Measurements from ENCODE around the gene CYP2S1.
"Not testable (repeated sequence)": the region's sequence is repeated elsewhere in the genome, so short reads cannot be mapped to it uniquely, and the experiment has no call there.

Gene CYP2S1

GRCh38 chr19:41175801-41176777, 16.9 kb upstream of the CYP2S1 start:
- Histone ChIP-seq H2BK120ac (ENCODE audit: low read depth, low read length) (no peak overlapping the region), H2BK15ac (ENCODE audit: low read length) (no peak overlapping the region), H2AK5ac (ENCODE audit: low read depth, low read length) (no peak overlapping the region), H2AFZ (ENCODE audit: low read length) (peak overlapping the region; percentile 51), H2BK12ac (ENCODE audit: low read length) (no peak overlapping the region), H3K18ac (ENCODE audit: low read length) (peak overlapping the region; percentile 25), H3K14ac (ENCODE audit: low read length) (no peak overlapping the region), H3K4me3 (ENCODE audit: low read length in 2 of 2) (no peak overlapping the region), H3K9ac (ENCODE audit: low read depth, low read length, poor library complexity) (peak overlapping the region; percentile 82), H3K27me3 (ENCODE audit: control insufficient read depth in 3 of 3, insufficient read depth in 3 of 3, low read depth in 1 of 3, low read length in 3 of 3) (no peaks in the 10 kb centered on the region), H4K91ac (ENCODE audit: low read depth, low read length, poor library complexity) (no peak overlapping the region), H3K23ac (ENCODE audit: low read depth, low read length, poor library complexity) (no peak overlapping the region), H3K4me2 (ENCODE audit: insufficient read depth, low read length, poor library complexity, severe bottlenecking) (peak overlapping the region; percentile 35), H3K79me1 (ENCODE audit: low read depth, low read length) (no peaks in the 10 kb centered on the region), H3K4ac (ENCODE audit: low read length) (no peak overlapping the region), H2BK5ac (ENCODE audit: low read length) (no peak overlapping the region), H3K9me3 (replicated peaks in 1 of 2; ENCODE audit: control insufficient read depth in 2 of 2, insufficient read depth in 1 of 2, low read depth in 1 of 2, low read length in 2 of 2) (peaks cover 0 to 1% of the 10 kb centered on the region in 2 donors), H4K8ac (ENCODE audit: low read depth, low read length) (no peak overlapping the region), H3K4me1 (ENCODE audit: control insufficient read depth in 2 of 2, insufficient read depth in 1 of 2, low read depth in 1 of 2, low read length in 2 of 2) (peaks cover 2 to 5% of the 10 kb centered on the region in 2 donors), H3K27ac (replicated peaks; ENCODE audit: low read length) (peak overlapping the region; percentile 54), H3K36me3 (replicated peaks in 1 of 2; ENCODE audit: control insufficient read depth in 2 of 2, insufficient read depth in 2 of 2, low read length in 2 of 2) (no peaks in the 10 kb centered on the region)
- no peak for DNase-seq (ENCODE audit: low spot score)
- no CpG with 5 or more reads among the region's 14 CpGs for WGBS, 2 donors (ENCODE audit: extremely low coverage in 2 of 2, insufficient read length in 2 of 2, insufficient replicate concordance in 1 of 2)

- not testable (repeated sequence) for H2BK12ac ChIP-seq (ENCODE audit: low read length); H3K4me1 ChIP-seq (ENCODE audit: control insufficient read depth in 2 of 2, insufficient read depth in 1 of 2, low read depth in 1 of 2, low read length in 2 of 2); H4K8ac ChIP-seq (ENCODE audit: low read depth, low read length); H2AFZ ChIP-seq (ENCODE audit: low read length); H4K91ac ChIP-seq (ENCODE audit: low read depth, low read length, poor library complexity); H3K36me3 ChIP-seq (replicated peaks in 1 of 2; ENCODE audit: control insufficient read depth in 2 of 2, insufficient read depth in 2 of 2, low read length in 2 of 2); H3K27ac ChIP-seq (replicated peaks; ENCODE audit: low read length); H3K9me3 ChIP-seq (replicated peaks in 1 of 2; ENCODE audit: control insufficient read depth in 2 of 2, insufficient read depth in 1 of 2, low read depth in 1 of 2, low read length in 2 of 2); H2BK120ac ChIP-seq (ENCODE audit: low read depth, low read length); H3K4me2 ChIP-seq (ENCODE audit: insufficient read depth, low read length, poor library complexity, severe bottlenecking); H3K27me3 ChIP-seq (ENCODE audit: control insufficient read depth in 3 of 3, insufficient read depth in 3 of 3, low read depth in 1 of 3, low read length in 3 of 3); H3K4ac ChIP-seq (ENCODE audit: low read length); H3K23ac ChIP-seq (ENCODE audit: low read depth, low read length, poor library complexity); DNase-seq (ENCODE audit: low spot score); H3K18ac ChIP-seq (ENCODE audit: low read length); H2BK15ac ChIP-seq (ENCODE audit: low read length); H3K9ac ChIP-seq (ENCODE audit: low read depth, low read length, poor library complexity); H2BK5ac ChIP-seq (ENCODE audit: low read length); H3K79me1 ChIP-seq (ENCODE audit: low read depth, low read length); H3K14ac ChIP-seq (ENCODE audit: low read length); H3K4me3 ChIP-seq (ENCODE audit: low read length in 2 of 2); H2AK5ac ChIP-seq (ENCODE audit: low read depth, low read length)
- no CpG with 5 or more reads among the region's 34 CpGs for WGBS, 2 donors (ENCODE audit: extremely low coverage in 2 of 2, insufficient read length in 2 of 2, insufficient replicate concordance in 1 of 2)
These were observed 12.8 kb upstream of the CYP2S1 start for GRCh38 chr19:41180173-41180572.

DNA sequence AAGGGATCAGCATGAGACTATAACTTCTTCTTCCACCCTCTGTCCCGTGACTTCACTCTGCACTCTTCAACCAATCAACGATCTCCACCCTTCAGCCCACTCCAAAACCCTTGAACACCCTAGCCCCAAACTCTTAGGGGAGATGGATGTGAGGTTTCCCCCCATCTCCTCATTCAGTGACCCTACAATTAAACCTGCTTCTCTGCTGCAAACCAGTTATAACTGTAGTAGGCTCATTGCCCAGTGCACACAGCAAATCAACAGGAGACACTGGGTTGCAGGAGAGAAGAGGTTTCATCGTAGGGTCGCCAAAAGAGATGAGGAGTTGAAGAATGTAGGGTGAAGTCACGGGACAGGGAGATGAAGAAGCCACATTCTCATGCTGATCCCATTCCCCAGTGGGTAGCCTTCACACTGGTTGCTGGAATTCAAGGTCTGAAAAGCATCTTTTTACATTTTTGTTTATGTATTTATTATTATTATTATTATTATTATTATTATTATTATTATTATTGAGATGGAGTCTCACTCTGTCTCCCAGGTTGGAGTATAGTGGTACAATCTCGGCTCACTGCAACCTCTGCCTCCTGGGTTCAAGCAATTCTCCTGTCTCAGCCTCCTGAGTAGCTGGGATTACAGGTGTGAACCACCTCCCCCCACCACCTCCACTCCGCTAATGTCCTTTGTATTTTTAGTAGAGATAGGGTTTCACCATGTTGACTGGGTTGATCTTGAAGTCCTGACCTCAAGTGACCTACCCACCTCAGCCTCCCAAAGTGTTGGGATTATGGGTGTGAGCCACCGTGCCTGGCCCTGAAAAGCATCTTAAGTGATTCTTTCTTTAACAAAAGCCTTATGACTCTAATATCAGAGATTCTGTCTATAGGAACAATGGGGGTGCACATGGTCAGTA, 5.8 kb upstream of the CYP2S1 start:
- Histone ChIP-seq H3K4me3 (ENCODE audit: low read length in 2 of 2) (no peak overlapping the region), H3K23ac (ENCODE audit: low read depth, low read length, poor library complexity) (no peak overlapping the region), H3K9me3 (replicated peaks in 1 of 2; ENCODE audit: control insufficient read depth in 2 of 2, insufficient read depth in 1 of 2, low read depth in 1 of 2, low read length in 2 of 2) (no peaks in the 10 kb centered on the region), H3K9ac (ENCODE audit: low read depth, low read length, poor library complexity) (no peak overlapping the region), H2BK5ac (ENCODE audit: low read length) (no peak overlapping the region), H2AFZ (ENCODE audit: low read length) (no peak overlapping the region), H2BK120ac (ENCODE audit: low read depth, low read length) (no peak overlapping the region), H2AK5ac (ENCODE audit: low read depth, low read length) (no peak overlapping the region), H3K18ac (ENCODE audit: low read length) (no peak overlapping the region), H3K4ac (ENCODE audit: low read length) (no peak overlapping the region), H4K91ac (ENCODE audit: low read depth, low read length, poor library complexity) (no peak overlapping the region), H3K27ac (replicated peaks; ENCODE audit: low read length) (no peak overlapping the region), H3K14ac (ENCODE audit: low read length) (no peak overlapping the region), H3K27me3 (ENCODE audit: control insufficient read depth in 3 of 3, insufficient read depth in 3 of 3, low read depth in 1 of 3, low read length in 3 of 3) (peaks cover 0 to 32% (median 2%) of the 10 kb centered on the region in 3 experiments), H2BK12ac (ENCODE audit: low read length) (no peak overlapping the region), H3K4me2 (ENCODE audit: insufficient read depth, low read length, poor library complexity, severe bottlenecking) (no peak overlapping the region), H2BK15ac (ENCODE audit: low read length) (no peak overlapping the region), H3K4me1 (ENCODE audit: control insufficient read depth in 2 of 2, insufficient read depth in 1 of 2, low read depth in 1 of 2, low read length in 2 of 2) (peaks cover 0 to 5% of the 10 kb centered on the region in 2 donors), H3K36me3 (replicated peaks in 1 of 2; ENCODE audit: control insufficient read depth in 2 of 2, insufficient read depth in 2 of 2, low read length in 2 of 2) (no peaks in the 10 kb centered on the region), H4K8ac (ENCODE audit: low read depth, low read length) (no peak overlapping the region), H3K79me1 (ENCODE audit: low read depth, low read length) (peaks cover 2% of the 10 kb centered on the region)
- DNase-seq (ENCODE audit: low spot score) = no peak
- WGBS, 2 donors (ENCODE audit: extremely low coverage in 2 of 2, insufficient read length in 2 of 2, insufficient replicate concordance in 1 of 2) = no CpG with 5 or more reads among the region's 8 CpGs

DNA sequence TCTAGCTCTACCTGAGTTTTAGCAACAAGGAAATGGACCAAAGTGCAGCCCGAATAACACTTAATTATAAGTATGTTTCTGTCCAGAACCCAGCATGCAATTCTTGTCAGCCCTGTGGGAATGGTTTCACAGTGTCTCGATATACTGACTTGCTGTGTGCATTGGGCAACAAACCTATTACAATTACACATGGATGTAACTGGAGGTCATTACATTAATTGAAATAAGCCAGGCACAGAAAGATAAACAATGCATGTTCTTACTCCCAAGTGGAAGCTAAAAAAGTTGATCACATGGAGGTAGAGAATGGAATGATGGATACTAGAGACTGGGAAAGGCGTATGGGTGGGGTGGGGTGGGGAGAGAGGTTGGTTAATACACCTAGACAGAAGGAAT, 5.1 kb upstream of the CYP2S1 start:
- no CpG with 5 or more reads among the region's 3 CpGs for WGBS, 2 donors (ENCODE audit: extremely low coverage in 2 of 2, insufficient read length in 2 of 2, insufficient replicate concordance in 1 of 2)
- Histone ChIP-seq H3K23ac (ENCODE audit: low read depth, low read length, poor library complexity) (no peak overlapping the region), H3K36me3 (replicated peaks in 1 of 2; ENCODE audit: control insufficient read depth in 2 of 2, insufficient read depth in 2 of 2, low read length in 2 of 2) (no peaks in the 10 kb centered on the region), H2BK15ac (ENCODE audit: low read length) (no peak overlapping the region), H3K9ac (ENCODE audit: low read depth, low read length, poor library complexity) (no peak overlapping the region), H2BK5ac (ENCODE audit: low read length) (no peak overlapping the region), H2BK120ac (ENCODE audit: low read depth, low read length) (no peak overlapping the region), H3K4me2 (ENCODE audit: insufficient read depth, low read length, poor library complexity, severe bottlenecking) (no peak overlapping the region), H4K91ac (ENCODE audit: low read depth, low read length, poor library complexity) (no peak overlapping the region), H2BK12ac (ENCODE audit: low read length) (no peak overlapping the region), H3K4me1 (ENCODE audit: control insufficient read depth in 2 of 2, insufficient read depth in 1 of 2, low read depth in 1 of 2, low read length in 2 of 2) (peaks cover 0 to 8% of the 10 kb centered on the region in 2 donors), H3K4me3 (ENCODE audit: low read length in 2 of 2) (no peak overlapping the region), H2AK5ac (ENCODE audit: low read depth, low read length) (no peak overlapping the region), H3K18ac (ENCODE audit: low read length) (no peak overlapping the region), H3K9me3 (replicated peaks in 1 of 2; ENCODE audit: control insufficient read depth in 2 of 2, insufficient read depth in 1 of 2, low read depth in 1 of 2, low read length in 2 of 2) (no peaks in the 10 kb centered on the region), H2AFZ (ENCODE audit: low read length) (no peak overlapping the region), H3K27ac (replicated peaks; ENCODE audit: low read length) (no peak overlapping the region), H3K27me3 (ENCODE audit: control insufficient read depth in 3 of 3, insufficient read depth in 3 of 3, low read depth in 1 of 3, low read length in 3 of 3) (peaks cover 0 to 39% (median 5%) of the 10 kb centered on the region in 3 experiments), H3K14ac (ENCODE audit: low read length) (no peak overlapping the region), H3K79me1 (ENCODE audit: low read depth, low read length) (peaks cover 2% of the 10 kb centered on the region), H4K8ac (ENCODE audit: low read depth, low read length) (no peak overlapping the region), H3K4ac (ENCODE audit: low read length) (no peak overlapping the region)
- DNase-seq (ENCODE audit: low spot score) = no peak
